ENCODE measurements around the gene VLDLR.

DNA sequence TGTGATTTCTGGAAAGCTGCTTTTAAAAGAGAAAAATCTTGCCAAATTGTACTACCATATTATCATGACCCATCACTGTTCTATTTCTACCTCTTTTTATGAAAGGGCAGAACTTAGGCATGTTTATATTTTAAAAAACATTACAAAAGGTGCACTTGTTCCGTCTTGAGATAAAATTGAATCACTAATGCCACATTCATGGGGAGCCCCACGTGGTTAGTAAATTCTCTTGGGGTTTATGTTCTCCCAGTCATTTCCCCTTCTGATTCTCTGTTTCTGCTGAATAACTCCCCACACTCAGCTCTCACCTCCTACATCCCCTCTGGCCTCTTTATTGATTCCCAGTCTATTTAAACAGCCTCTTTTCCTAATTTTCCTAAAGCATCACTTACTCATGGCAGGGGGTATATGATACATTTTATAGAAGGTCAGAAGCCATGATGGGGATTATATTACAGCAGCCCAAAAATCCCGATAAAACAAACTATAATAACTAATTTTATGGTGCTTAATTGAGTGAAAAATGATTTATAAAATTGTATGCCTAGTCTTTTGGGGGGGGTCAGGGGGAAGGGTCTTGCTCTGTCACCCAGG lies 19.7 kb upstream of the VLDLR start:
- TF ChIP-seq CTCF (conservative IDR thresholded peaks at IDR 0.05; ENCODE audit: low read depth, low read length) (no peak), EZH2 (IDR thresholded peaks at IDR 0.05; ENCODE audit: low read length, unreplicated experiment) (no peak)

Measured in PC-3 (cell line).